ENCODE data around the gene FAM171A1.

DNA sequence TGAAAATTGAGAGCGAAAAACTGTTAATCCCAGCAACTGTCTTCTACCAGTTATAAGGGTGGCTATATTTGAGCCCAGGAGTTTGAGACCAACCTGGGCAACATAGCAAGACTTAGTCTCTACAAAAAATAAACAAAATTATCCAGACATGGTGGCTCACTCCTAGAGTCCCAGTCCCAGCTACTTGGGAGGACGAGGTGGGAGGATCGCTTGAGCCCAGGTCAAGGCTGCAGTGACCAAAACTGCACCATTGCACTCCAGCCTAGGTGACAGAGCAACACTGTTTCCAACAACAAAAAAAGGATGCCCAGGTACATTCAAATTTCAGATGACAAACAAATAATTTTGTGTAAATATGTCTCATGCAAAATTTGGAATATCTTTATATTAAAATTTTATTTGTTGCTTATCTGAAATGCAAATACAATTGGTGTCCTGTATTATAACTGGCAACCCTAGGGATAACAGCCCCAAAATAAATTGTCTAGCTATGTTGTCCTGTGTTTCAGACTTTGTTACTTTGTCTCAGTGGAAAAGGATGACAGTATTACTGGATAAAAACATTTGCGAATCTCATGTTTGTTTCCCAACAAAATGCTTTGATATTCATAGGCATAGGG is 26.7 kb downstream of the FAM171A1 start:
- TF ChIP-seq, protein P1, sequence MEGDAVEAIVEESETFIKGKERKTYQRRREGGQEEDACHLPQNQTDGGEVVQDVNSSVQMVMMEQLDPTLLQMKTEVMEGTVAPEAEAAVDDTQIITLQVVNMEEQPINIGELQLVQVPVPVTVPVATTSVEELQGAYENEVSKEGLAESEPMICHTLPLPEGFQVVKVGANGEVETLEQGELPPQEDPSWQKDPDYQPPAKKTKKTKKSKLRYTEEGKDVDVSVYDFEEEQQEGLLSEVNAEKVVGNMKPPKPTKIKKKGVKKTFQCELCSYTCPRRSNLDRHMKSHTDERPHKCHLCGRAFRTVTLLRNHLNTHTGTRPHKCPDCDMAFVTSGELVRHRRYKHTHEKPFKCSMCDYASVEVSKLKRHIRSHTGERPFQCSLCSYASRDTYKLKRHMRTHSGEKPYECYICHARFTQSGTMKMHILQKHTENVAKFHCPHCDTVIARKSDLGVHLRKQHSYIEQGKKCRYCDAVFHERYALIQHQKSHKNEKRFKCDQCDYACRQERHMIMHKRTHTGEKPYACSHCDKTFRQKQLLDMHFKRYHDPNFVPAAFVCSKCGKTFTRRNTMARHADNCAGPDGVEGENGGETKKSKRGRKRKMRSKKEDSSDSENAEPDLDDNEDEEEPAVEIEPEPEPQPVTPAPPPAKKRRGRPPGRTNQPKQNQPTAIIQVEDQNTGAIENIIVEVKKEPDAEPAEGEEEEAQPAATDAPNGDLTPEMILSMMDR (IDR thresholded peaks at IDR 0.05; ENCODE audit: low read depth, low read length) = no peak
- TF ChIP-seq EZH2phosphoT487 (IDR thresholded peaks at IDR 0.05; ENCODE audit: low read depth) = no peak

Measured in OCI-LY3 (cell line).